Subcutaneous abdominal adipose tissue (tissue), 5 donors: ENCODE results near the gene TMEM231.
"Not testable (repeated sequence)": the region's sequence is repeated elsewhere in the genome, so short reads cannot be mapped to it uniquely, and the experiment has no call there.

Experiments
- H3K27ac ChIP-seq: one replicate; pipeline ENCODE4 v1.7.0; 2013; ENCODE audit warnings: low read depth, mild to moderate bottlenecking, inconsistent platforms, low read length, moderate library complexity
- H3K27me3 ChIP-seq, 5 donors: one replicate each; pipeline ENCODE4 v1.7.0; 2013; ENCODE audit warnings: low read length in 5 of 5, inconsistent platforms in 1 of 5; ENCODE audit not compliant: control insufficient read depth in 5 of 5, insufficient read depth in 4 of 5
- H3K36me3 ChIP-seq, 5 donors: one replicate each; pipeline ENCODE4 v1.7.0; 2013; ENCODE audit warnings: low read length in 5 of 5; ENCODE audit not compliant: control insufficient read depth in 5 of 5, insufficient read depth in 5 of 5
- H3K4me1 ChIP-seq, 5 donors: one replicate each; pipeline ENCODE4 v1.7.0; 2013; ENCODE audit warnings: low read length in 5 of 5, mild to moderate bottlenecking in 3 of 5, moderate library complexity in 1 of 5; ENCODE audit not compliant: control insufficient read depth in 5 of 5, insufficient read depth in 5 of 5
- H3K4me3 ChIP-seq, 5 donors: one replicate each; pipeline ENCODE4 v1.7.0; 2013; ENCODE audit warnings: low read length in 5 of 5, low read depth in 1 of 5
- H3K9ac ChIP-seq, 5 donors: one replicate each; pipeline ENCODE4 v1.7.0; 2013; ENCODE audit warnings: low read length in 5 of 5, mild to moderate bottlenecking in 4 of 5, moderate library complexity in 3 of 5
- H3K9me3 ChIP-seq, 5 donors: one replicate each; pipeline ENCODE4 v1.7.0; 2013; ENCODE audit warnings: low read length in 5 of 5; ENCODE audit not compliant: control insufficient read depth in 5 of 5
- donor health status: healthy.
- donor health status: healthy.
- donor health status: healthy.
- donor health status: healthy.
- donor health status: healthy.

TMEM231 gene

GRCh38 chr16:75534560-75535205 is 21.4 kb downstream of the TMEM231 start:
- H3K9me3 ChIP-seq, result no peaks in the 10 kb centered on the region

GRCh38 chr16:75532791-75533190 is 23.3 kb downstream of the TMEM231 start:
- no peaks in the 10 kb centered on the region for H3K9me3 ChIP-seq
- H3K9ac ChIP-seq, result no peak overlapping the region
- no peak overlapping the region for H3K27ac ChIP-seq
- H3K4me1 ChIP-seq, result no peaks in the 10 kb centered on the region
- H3K27me3 ChIP-seq, result peaks cover 0 to 3% (median 0%) of the 10 kb centered on the region in 5 donors
- no peaks in the 10 kb centered on the region for H3K36me3 ChIP-seq
- H3K4me3 ChIP-seq, result no peak overlapping the region

More at GRCh38 chr16:75534560-75535205, 21.4 kb downstream of the TMEM231 start:
- Histone ChIP-seq H3K4me3 (no peak overlapping the region), H3K27ac (no peak overlapping the region), H3K4me1 (no peaks in the 10 kb centered on the region), H3K9ac (no peak overlapping the region), H3K36me3 (no peaks in the 10 kb centered on the region), H3K27me3 (peaks cover 0 to 3% (median 0%) of the 10 kb centered on the region in 5 donors)

- Histone ChIP-seq H3K9me3 (no peaks in the 10 kb centered on the region), H3K4me1 (no peaks in the 10 kb centered on the region), H3K9ac (no peak overlapping the region), H3K27ac (no peak overlapping the region), H3K36me3 (no peaks in the 10 kb centered on the region), H3K27me3 (peaks cover 0 to 3% (median 0%) of the 10 kb centered on the region in 5 donors), H3K4me3 (no peak overlapping the region)
Observed at GRCh38 chr16:75532142-75532765, 23.8 kb downstream of the TMEM231 start.

- Histone ChIP-seq H3K9me3 (no peaks in the 10 kb centered on the region), H3K9ac (no peak overlapping the region), H3K36me3 (no peaks in the 10 kb centered on the region), H3K27ac (no peak overlapping the region), H3K4me3 (no peak overlapping the region), H3K4me1 (no peaks in the 10 kb centered on the region), H3K27me3 (peaks cover 0 to 2% (median 0%) of the 10 kb centered on the region in 5 donors)
Observed at GRCh38 chr16:75529959-75530358, 26.1 kb downstream of the TMEM231 start.

- no peak overlapping the region for H3K4me3 ChIP-seq
- no peaks in the 10 kb centered on the region for H3K36me3 ChIP-seq
- H3K4me1 ChIP-seq, result no peaks in the 10 kb centered on the region
- H3K9me3 ChIP-seq, result no peaks in the 10 kb centered on the region
- H3K27ac ChIP-seq, result no peak overlapping the region
- H3K27me3 ChIP-seq, result no peaks in the 10 kb centered on the region
- H3K9ac ChIP-seq, result no peak overlapping the region
Observed at GRCh38 chr16:75529056-75529905, 26.8 kb downstream of the TMEM231 start.

- H3K27me3 ChIP-seq, result no peaks in the 10 kb centered on the region
- H3K27ac ChIP-seq, result no peak overlapping the region
- no peak overlapping the region for H3K9ac ChIP-seq
- H3K4me3 ChIP-seq, result no peak overlapping the region
- no peaks in the 10 kb centered on the region for H3K36me3 ChIP-seq
- no peaks in the 10 kb centered on the region for H3K4me1 ChIP-seq
- no peaks in the 10 kb centered on the region for H3K9me3 ChIP-seq
Observed at GRCh38 chr16:75527825-75528299, 28.2 kb downstream of the TMEM231 start.

- H3K4me1 ChIP-seq, result no peaks in the 10 kb centered on the region
- no peak overlapping the region for H3K27ac ChIP-seq
- no peaks in the 10 kb centered on the region for H3K36me3 ChIP-seq
- H3K9me3 ChIP-seq, result no peaks in the 10 kb centered on the region
- H3K9ac ChIP-seq, result no peak overlapping the region
- H3K4me3 ChIP-seq, result no peak overlapping the region
- no peaks in the 10 kb centered on the region for H3K27me3 ChIP-seq
Observed at GRCh38 chr16:75526032-75526790, 29.8 kb downstream of the TMEM231 start.

- H3K4me1 ChIP-seq, result peaks cover 0 to 10% (median 8%) of the 10 kb centered on the region in 5 donors
- H3K9ac ChIP-seq, result no peak overlapping the region
- no peaks in the 10 kb centered on the region for H3K9me3 ChIP-seq
- H3K27ac ChIP-seq, result no peak overlapping the region
- H3K27me3 ChIP-seq, result no peaks in the 10 kb centered on the region
- no peak overlapping the region for H3K4me3 ChIP-seq
- H3K36me3 ChIP-seq, result no peaks in the 10 kb centered on the region
Observed at GRCh38 chr16:75519175-75519574, 36.9 kb downstream of the TMEM231 start.

GRCh38 chr16:75516189-75516966 is 39.7 kb downstream of the TMEM231 start:
- H3K4me1 ChIP-seq, H3K36me3 ChIP-seq, H3K9me3 ChIP-seq, H3K27me3 ChIP-seq: not testable (repeated sequence)
- H3K4me3 ChIP-seq, result peak overlapping the region; percentile 67 to 90 (median 78)
- peak overlapping the region; percentile 72 for H3K27ac ChIP-seq
- peak overlapping the region in 4 of 5 donors; percentile 83 to 91 (median 86) for H3K9ac ChIP-seq
